HEK293 (cell line): ENCODE measurements around the gene SMCHD1.

Experiments used
- KLF1 ChIP-seq: fragments of 450-650 bp; formaldehyde crosslinking; IDR thresholded peaks from 2 replicates; pipeline ENCODE4 v1.5.1; 2016; ENCODE audit warnings: missing biosample characterization, missing genetic modification characterization
- SCRT1 ChIP-seq: fragments of 450-650 bp; formaldehyde crosslinking; IDR thresholded peaks from 2 replicates; pipeline ENCODE4 v1.5.1; 2016; ENCODE audit warnings: missing biosample characterization, missing genetic modification characterization, borderline replicate concordance
- TCF7L2 ChIP-seq: IDR thresholded peaks from 2 replicates; pipeline ENCODE4 v1.6.1; 2011; ENCODE audit warnings: low read depth, mild to moderate bottlenecking, inconsistent platforms, low read length, moderate library complexity, borderline replicate concordance
- ZNF121 ChIP-seq: fragments of 450-650 bp; formaldehyde crosslinking; IDR thresholded peaks from 2 replicates; pipeline ENCODE4 v1.5.1; 2016; ENCODE audit warnings: missing biosample characterization, missing genetic modification characterization
- ZNF175 ChIP-seq: fragments of 450-650 bp; formaldehyde crosslinking; IDR thresholded peaks from 2 replicates; pipeline ENCODE4 v1.5.1; 2016; ENCODE audit warnings: missing biosample characterization, missing genetic modification characterization
- ZNF184 ChIP-seq: fragments of 450-650 bp; IDR thresholded peaks from 2 replicates; pipeline ENCODE4 v1.5.1; 2018; ENCODE audit warnings: missing biosample characterization, mild to moderate bottlenecking, missing genetic modification characterization
- ZNF239 ChIP-seq: fragments of 450-650 bp; formaldehyde crosslinking; IDR thresholded peaks from 2 replicates; pipeline ENCODE4 v1.5.1; 2016; ENCODE audit warnings: missing biosample characterization, missing genetic modification characterization
- ZNF514 ChIP-seq: fragments of 450-650 bp; formaldehyde crosslinking; IDR thresholded peaks from 2 replicates; pipeline ENCODE4 v1.5.1; 2016; ENCODE audit warnings: missing biosample characterization, missing genetic modification characterization
- ZNF561 ChIP-seq: fragments of 450-650 bp; IDR thresholded peaks from 2 replicates; pipeline ENCODE4 v1.5.1; 2018; ENCODE audit warnings: missing biosample characterization, missing genetic modification characterization, borderline replicate concordance
- ZNF747 ChIP-seq: fragments of 450-650 bp; formaldehyde crosslinking; IDR thresholded peaks from 2 replicates; pipeline ENCODE4 v1.5.1; 2016; ENCODE audit warnings: missing biosample characterization, missing genetic modification characterization
- TF ChIP-seq, protein P1 (sequence below): fragments of 450-650 bp; formaldehyde crosslinking; IDR thresholded peaks from 2 replicates; pipeline ENCODE4 v1.5.1; 2016; ENCODE audit warnings: missing biosample characterization, missing genetic modification characterization
- TF ChIP-seq, protein P2 (sequence below): fragments of 450-650 bp; formaldehyde crosslinking; IDR thresholded peaks from 2 replicates; pipeline ENCODE4 v1.5.1; 2016; ENCODE audit warnings: missing biosample characterization, missing genetic modification characterization
- TF ChIP-seq, protein P3 (sequence below): fragments of 450-650 bp; formaldehyde crosslinking; IDR thresholded peaks from 2 replicates; pipeline ENCODE4 v1.5.1; 2016; ENCODE audit warnings: missing biosample characterization, missing genetic modification characterization
- TF ChIP-seq, protein P4 (sequence below): fragments of 450-650 bp; formaldehyde crosslinking; IDR thresholded peaks from 2 replicates; pipeline ENCODE4 v1.5.1; 2017; ENCODE audit warnings: missing biosample characterization, missing genetic modification characterization

DNA sequence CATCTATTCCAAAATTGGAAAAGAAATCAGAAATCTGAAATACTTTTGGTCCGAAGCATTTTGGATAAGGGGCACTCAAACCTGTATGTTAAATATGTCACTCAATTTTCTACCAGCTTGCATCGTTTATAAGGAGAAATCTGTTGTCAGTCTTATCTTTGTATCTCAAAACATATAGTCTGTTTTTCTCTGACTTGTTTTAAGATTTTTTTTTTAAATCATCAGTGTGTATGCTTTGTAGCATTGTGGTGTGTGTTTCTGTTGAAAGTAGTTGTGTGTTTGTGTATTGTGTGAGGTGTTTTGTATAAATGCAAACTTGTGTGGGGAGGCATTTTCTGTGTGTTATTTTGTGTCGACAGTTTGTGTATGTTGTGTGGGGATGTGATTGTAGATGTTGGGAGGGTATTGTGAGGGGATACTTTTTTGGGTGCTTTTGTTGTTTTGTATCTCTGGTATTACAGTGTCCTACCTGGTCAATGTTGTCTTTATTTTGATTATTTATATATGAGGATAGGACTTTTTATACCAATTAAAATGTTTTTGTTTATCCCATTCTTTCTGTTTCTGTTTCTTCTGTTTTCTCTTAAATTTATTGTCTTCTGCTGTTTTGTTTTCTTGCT, 30.9 kb downstream of the SMCHD1 start:
- TF ChIP-seq, protein P1, sequence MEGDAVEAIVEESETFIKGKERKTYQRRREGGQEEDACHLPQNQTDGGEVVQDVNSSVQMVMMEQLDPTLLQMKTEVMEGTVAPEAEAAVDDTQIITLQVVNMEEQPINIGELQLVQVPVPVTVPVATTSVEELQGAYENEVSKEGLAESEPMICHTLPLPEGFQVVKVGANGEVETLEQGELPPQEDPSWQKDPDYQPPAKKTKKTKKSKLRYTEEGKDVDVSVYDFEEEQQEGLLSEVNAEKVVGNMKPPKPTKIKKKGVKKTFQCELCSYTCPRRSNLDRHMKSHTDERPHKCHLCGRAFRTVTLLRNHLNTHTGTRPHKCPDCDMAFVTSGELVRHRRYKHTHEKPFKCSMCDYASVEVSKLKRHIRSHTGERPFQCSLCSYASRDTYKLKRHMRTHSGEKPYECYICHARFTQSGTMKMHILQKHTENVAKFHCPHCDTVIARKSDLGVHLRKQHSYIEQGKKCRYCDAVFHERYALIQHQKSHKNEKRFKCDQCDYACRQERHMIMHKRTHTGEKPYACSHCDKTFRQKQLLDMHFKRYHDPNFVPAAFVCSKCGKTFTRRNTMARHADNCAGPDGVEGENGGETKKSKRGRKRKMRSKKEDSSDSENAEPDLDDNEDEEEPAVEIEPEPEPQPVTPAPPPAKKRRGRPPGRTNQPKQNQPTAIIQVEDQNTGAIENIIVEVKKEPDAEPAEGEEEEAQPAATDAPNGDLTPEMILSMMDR (tag by site-specific recombination) = no peak
- TF ChIP-seq ZNF175 (tag by site-specific recombination) = no peak
- TF ChIP-seq TCF7L2 = no peak
- TF ChIP-seq ZNF514 (tag by site-specific recombination) = no peak
- no peak for TF ChIP-seq ZNF561 (tag by site-specific recombination)
- TF ChIP-seq ZNF239 (tag by site-specific recombination) = no peak
- TF ChIP-seq, protein P2, sequence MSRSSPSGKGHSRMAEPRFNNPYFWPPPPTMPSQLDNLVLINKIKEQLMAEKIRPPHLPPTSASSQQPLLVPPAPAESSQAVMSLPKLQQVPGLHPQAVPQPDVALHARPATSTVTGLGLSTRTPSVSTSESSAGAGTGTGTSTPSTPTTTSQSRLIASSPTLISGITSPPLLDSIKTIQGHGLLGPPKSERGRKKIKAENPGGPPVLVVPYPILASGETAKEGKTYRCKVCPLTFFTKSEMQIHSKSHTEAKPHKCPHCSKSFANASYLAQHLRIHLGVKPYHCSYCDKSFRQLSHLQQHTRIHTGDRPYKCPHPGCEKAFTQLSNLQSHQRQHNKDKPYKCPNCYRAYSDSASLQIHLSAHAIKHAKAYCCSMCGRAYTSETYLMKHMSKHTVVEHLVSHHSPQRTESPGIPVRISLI (tag by site-specific recombination) = no peak
- TF ChIP-seq KLF1 (tag by site-specific recombination) = no peak
- no peak for TF ChIP-seq ZNF184
- no peak for TF ChIP-seq ZNF747 (tag by site-specific recombination)
- TF ChIP-seq, protein P3, sequence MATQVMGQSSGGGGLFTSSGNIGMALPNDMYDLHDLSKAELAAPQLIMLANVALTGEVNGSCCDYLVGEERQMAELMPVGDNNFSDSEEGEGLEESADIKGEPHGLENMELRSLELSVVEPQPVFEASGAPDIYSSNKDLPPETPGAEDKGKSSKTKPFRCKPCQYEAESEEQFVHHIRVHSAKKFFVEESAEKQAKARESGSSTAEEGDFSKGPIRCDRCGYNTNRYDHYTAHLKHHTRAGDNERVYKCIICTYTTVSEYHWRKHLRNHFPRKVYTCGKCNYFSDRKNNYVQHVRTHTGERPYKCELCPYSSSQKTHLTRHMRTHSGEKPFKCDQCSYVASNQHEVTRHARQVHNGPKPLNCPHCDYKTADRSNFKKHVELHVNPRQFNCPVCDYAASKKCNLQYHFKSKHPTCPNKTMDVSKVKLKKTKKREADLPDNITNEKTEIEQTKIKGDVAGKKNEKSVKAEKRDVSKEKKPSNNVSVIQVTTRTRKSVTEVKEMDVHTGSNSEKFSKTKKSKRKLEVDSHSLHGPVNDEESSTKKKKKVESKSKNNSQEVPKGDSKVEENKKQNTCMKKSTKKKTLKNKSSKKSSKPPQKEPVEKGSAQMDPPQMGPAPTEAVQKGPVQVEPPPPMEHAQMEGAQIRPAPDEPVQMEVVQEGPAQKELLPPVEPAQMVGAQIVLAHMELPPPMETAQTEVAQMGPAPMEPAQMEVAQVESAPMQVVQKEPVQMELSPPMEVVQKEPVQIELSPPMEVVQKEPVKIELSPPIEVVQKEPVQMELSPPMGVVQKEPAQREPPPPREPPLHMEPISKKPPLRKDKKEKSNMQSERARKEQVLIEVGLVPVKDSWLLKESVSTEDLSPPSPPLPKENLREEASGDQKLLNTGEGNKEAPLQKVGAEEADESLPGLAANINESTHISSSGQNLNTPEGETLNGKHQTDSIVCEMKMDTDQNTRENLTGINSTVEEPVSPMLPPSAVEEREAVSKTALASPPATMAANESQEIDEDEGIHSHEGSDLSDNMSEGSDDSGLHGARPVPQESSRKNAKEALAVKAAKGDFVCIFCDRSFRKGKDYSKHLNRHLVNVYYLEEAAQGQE (tag by site-specific recombination) = no peak
- TF ChIP-seq, protein P4, sequence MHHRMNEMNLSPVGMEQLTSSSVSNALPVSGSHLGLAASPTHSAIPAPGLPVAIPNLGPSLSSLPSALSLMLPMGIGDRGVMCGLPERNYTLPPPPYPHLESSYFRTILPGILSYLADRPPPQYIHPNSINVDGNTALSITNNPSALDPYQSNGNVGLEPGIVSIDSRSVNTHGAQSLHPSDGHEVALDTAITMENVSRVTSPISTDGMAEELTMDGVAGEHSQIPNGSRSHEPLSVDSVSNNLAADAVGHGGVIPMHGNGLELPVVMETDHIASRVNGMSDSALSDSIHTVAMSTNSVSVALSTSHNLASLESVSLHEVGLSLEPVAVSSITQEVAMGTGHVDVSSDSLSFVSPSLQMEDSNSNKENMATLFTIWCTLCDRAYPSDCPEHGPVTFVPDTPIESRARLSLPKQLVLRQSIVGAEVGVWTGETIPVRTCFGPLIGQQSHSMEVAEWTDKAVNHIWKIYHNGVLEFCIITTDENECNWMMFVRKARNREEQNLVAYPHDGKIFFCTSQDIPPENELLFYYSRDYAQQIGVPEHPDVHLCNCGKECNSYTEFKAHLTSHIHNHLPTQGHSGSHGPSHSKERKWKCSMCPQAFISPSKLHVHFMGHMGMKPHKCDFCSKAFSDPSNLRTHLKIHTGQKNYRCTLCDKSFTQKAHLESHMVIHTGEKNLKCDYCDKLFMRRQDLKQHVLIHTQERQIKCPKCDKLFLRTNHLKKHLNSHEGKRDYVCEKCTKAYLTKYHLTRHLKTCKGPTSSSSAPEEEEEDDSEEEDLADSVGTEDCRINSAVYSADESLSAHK (tag by site-specific recombination) = no peak
- TF ChIP-seq SCRT1 (tag by site-specific recombination) = no peak
- TF ChIP-seq ZNF121 = no peak
